HEK293T (cell line): ENCODE data around the gene PIGQ.
A peak's percentile ranks its signal among the peaks of the same experiment; 100 is the strongest.

Source experiments
- CTCF ChIA-PET: fragments of 350-600 bp; formaldehyde crosslinking; extraction: SDS; loops from one replicate; lab custom pipeline; 2021; ENCODE audit warnings: antibody characterized with exemption, inconsistent platforms; lab: Yijun Ruan, JAX
- POLR2A ChIA-PET: fragments of 350-600 bp; formaldehyde crosslinking; extraction: SDS; loops from one replicate; lab custom pipeline; 2020; ENCODE audit warnings: antibody characterized with exemption, inconsistent platforms; lab: Yijun Ruan, JAX
- DNase-seq: peaks from one replicate; pipeline ENCODE4 v3.0.0; 2012; ENCODE audit warnings: mixed read lengths; ENCODE audit errors: extremely low spot score
- ARNT ChIP-seq: fragments of 450-650 bp; IDR thresholded peaks from 2 replicates; pipeline ENCODE4 v1.6.1; 2017; ENCODE audit warnings: mild to moderate bottlenecking
- BHLHE40 ChIP-seq: fragments of 450-650 bp; IDR thresholded peaks from 2 replicates; pipeline ENCODE4 v1.6.1; 2016; ENCODE audit warnings: mild to moderate bottlenecking, moderate library complexity, borderline replicate concordance
- CTBP1 ChIP-seq: fragments of 450-650 bp; IDR thresholded peaks from 2 replicates; pipeline ENCODE4 v1.6.1; 2016; ENCODE audit warnings: borderline replicate concordance
- ELF4 ChIP-seq: fragments of 450-650 bp; IDR thresholded peaks from 2 replicates; pipeline ENCODE4 v1.6.1; 2017; ENCODE audit warnings: antibody characterized with exemption
- FOXA1 ChIP-seq: fragments of 450-650 bp; IDR thresholded peaks from 2 replicates; pipeline ENCODE4 v1.6.1; 2016; ENCODE audit warnings: mild to moderate bottlenecking
- FOXK2 ChIP-seq: fragments of 450-650 bp; IDR thresholded peaks from 2 replicates; pipeline ENCODE4 v1.6.1; 2016; ENCODE audit warnings: mild to moderate bottlenecking
- FOXM1 ChIP-seq: fragments of 450-650 bp; IDR thresholded peaks from 2 replicates; pipeline ENCODE4 v1.6.1; 2017; ENCODE audit warnings: mild to moderate bottlenecking, borderline replicate concordance
- HDGF ChIP-seq: fragments of 450-650 bp; IDR thresholded peaks from 2 replicates; pipeline ENCODE4 v1.6.1; 2017; ENCODE audit warnings: antibody characterized with exemption, borderline replicate concordance
- L3MBTL2 ChIP-seq: fragments of 450-650 bp; conservative IDR thresholded peaks from 2 replicates; pipeline ENCODE4 v1.6.1; 2016; ENCODE audit warnings: mild to moderate bottlenecking
- LEF1 ChIP-seq: fragments of 450-650 bp; IDR thresholded peaks from 2 replicates; pipeline ENCODE4 v1.6.1; 2017; ENCODE audit warnings: mild to moderate bottlenecking, borderline replicate concordance
- NFRKB ChIP-seq: fragments of 450-650 bp; IDR thresholded peaks from 2 replicates; pipeline ENCODE4 v1.6.1; 2016; ENCODE audit warnings: mild to moderate bottlenecking, moderate library complexity
- SP1 ChIP-seq: fragments of 450-650 bp; IDR thresholded peaks from 2 replicates; pipeline ENCODE4 v1.6.1; 2017
- SUZ12 ChIP-seq: fragments of 450-650 bp; IDR thresholded peaks from 2 replicates; pipeline ENCODE4 v1.6.1; 2016; ENCODE audit warnings: mild to moderate bottlenecking
- TARDBP ChIP-seq: fragments of 450-650 bp; IDR thresholded peaks from 2 replicates; pipeline ENCODE4 v1.6.1; 2016
- ZNF384 ChIP-seq: fragments of 450-650 bp; IDR thresholded peaks from 2 replicates; pipeline ENCODE4 v1.6.1; 2016
- TF ChIP-seq, protein P1 (sequence below): fragments of 450-650 bp; IDR thresholded peaks from 2 replicates; pipeline ENCODE4 v1.6.1; 2016

Gene PIGQ

DNA sequence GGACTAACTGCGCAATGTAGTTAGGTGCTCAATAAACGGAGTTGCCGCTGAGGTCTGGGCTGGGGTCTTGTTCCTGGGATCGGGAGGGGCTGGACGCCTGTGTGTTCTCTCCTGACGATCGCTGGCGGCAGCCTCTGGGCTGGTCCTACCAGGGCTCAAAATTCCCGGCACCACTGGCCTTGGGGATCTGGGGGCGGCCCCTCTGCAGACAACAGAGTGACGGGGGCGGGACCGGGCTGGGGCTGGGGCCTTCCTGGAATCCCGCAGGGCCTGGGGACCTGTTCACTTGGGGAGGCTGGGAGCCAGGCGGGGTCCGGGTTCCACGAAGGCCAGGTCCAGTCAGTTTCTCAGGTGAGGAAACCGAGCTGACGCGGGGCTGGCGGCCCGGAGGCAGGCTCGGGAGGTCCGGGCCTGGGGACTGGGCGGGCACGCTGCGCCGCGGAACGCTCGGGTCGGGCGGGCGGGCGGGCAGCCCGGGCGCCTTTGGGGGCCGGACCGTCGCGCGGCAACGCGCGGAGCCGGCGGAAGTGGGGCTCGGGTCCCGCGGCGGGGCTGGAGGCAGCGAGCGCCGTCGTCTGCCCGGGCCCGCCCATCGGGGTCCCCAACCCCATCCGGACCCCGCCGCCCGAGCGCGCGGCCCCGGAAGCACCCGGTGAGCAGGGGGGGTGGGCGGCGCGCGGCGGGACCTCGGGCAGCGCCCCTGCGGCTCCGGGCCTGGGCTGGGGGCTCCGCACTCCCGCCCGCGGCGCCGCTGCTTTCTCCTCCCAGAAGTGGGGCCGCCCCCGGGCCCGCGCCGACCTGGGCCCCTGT, at the start of gene PIGQ:
Gene PIGQ, plus strand, starts transcription at position 524 of the 810 bp plus-strand sequence. CDS start 4,107 bp downstream, outside the sequence.
- TF ChIP-seq FOXK2 (no peak), FOXM1 (no peak), L3MBTL2 (no peak), SP1 (no peak), BHLHE40 (no peak), HDGF (no peak), SUZ12 (no peak), ELF4 (no peak)
- peak; percentile 86 for DNase-seq
- CTCF ChIA-PET = no interaction called here
- POLR2A ChIA-PET = interaction anchor here (0.6 to 1.5 kb wide), 8 partner anchors 11 to 111 kb away, joined by 3 to 5 read pairs (median 4); partner anchors contain the start of genes CAPN15 and STUB1

DNA sequence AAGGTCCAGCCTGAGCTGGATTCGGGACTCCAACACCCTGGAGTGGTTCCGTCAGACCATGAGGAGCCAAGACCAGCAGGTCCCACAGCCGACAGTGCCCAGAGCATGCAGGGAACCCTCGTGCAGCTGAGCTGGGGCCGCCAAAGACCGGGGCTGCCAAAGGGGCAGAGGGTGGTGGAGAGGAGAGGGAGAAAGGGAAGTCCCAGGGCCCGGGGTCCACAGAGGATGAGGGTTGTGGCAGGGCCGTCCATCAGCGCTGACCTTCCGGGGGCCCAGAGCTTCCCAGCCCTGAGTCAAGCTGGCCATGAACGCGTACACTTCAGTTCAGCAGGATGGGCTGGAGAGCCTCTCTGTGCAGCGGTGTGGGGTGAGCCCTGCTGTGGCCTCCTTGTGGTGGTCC, 48.9 kb upstream of the PIGQ start:
- ChIA-PET POLR2A (interaction anchor here (1.2 kb wide), 1 partner anchor 125 kb away, joined by 3 read pairs; no protein-coding TSS in a partner anchor), CTCF (no interaction called here)
- DNase-seq = no peak
- TF ChIP-seq FOXM1 = no peak
- no peak for TF ChIP-seq BHLHE40
- no peak for TF ChIP-seq FOXA1
- TF ChIP-seq L3MBTL2 = no peak
- no peak for TF ChIP-seq HDGF
- TF ChIP-seq FOXK2 = no peak
- no peak for TF ChIP-seq SP1
- no peak for TF ChIP-seq ARNT
- TF ChIP-seq NFRKB = no peak

DNA sequence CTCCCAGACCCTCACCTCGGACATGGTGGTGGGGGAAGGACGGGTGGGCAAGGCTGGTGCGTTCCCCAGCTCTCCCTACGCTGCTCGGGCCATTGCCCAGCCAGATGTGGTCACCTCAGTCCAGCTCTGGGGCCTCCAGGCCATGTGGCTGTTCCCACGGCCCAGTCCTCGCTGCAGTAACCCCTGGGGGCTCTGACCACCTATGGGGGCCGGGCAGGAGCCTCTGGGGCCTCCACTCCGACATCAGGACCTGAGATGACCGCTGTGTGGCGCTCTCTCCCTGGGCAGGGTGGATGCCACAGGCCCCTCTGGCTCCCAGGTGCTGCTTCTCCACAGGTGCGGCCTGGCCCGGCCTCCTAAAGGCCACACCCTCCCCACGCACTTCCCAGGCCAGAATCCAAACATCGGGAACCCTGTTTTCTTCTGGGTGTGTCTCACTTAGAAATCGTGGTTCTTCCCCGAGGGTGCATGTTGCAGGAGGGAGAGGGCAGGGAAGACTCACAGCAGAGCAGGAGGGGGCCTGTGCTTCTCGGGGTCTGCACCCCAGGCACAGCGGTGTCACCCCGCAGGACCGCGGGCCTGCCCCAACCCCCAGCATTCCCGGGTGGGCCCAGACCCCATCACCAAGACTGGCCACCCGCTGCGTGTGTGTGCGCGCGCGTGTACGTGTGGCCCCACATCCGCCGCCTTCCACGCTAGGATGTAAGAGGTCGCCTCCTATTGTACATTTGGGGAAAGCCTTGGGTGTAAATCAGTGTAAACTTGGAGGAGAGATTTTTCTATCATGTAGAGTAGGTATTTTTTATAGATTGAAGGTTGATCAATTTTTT, 48.2 kb upstream of the PIGQ start:
- TF ChIP-seq CTBP1 = no peak
- TF ChIP-seq LEF1 = no peak
- no peak for TF ChIP-seq ZNF384
- no peak for TF ChIP-seq FOXA1
- no peak for TF ChIP-seq HDGF
- no peak for TF ChIP-seq SUZ12
- TF ChIP-seq, protein P1, sequence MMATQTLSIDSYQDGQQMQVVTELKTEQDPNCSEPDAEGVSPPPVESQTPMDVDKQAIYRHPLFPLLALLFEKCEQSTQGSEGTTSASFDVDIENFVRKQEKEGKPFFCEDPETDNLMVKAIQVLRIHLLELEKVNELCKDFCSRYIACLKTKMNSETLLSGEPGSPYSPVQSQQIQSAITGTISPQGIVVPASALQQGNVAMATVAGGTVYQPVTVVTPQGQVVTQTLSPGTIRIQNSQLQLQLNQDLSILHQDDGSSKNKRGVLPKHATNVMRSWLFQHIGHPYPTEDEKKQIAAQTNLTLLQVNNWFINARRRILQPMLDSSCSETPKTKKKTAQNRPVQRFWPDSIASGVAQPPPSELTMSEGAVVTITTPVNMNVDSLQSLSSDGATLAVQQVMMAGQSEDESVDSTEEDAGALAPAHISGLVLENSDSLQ = no peak
- no peak for TF ChIP-seq BHLHE40
- TF ChIP-seq L3MBTL2 = no peak
- no peak for TF ChIP-seq NFRKB
- no peak for TF ChIP-seq FOXK2
- TF ChIP-seq SP1 = no peak
- no peak for TF ChIP-seq ARNT
- no peak for TF ChIP-seq TARDBP
- TF ChIP-seq FOXM1 = no peak
- no peak for TF ChIP-seq ELF4
- no peak for DNase-seq
- ChIA-PET CTCF (no interaction called here), POLR2A (no interaction called here)

DNA sequence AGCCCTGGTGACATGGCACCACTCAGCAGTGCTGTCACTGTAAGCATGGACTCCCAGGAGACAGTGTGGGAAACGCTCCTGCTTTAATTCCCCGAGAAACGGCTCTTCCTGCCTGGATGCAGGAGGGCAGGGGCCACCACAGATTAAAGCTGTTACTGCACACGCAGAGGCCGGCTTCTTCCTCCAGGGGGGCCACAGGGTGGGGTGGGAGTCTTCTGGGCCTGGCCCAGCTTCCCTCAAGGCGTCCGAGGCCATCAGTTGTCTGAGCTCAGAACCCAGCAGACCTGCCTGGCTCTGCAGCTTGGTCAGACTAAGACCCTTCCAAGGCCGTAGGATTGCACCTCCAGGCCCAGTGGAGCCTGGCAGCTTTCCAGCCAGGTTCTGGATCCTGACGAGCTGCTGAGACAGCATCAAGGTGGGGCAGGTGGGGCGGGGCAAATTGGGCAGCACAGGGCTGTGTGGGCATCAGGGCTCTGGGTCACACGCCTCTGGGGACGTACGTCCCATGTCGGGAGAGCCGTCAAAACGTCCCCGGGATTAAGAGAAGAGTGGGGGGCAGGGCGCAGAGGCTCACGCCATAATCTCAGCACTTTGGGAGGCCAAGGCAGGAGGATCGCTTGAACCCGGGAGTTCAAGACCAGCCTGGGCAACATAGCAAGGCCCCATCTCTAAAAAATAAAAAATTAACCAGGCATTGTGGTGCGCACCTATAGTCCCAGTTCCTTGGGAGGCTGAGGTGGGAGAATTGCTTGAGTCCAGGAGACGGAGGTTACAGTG, 47.3 kb upstream of the PIGQ start:
- ChIA-PET POLR2A (no interaction called here), CTCF (no interaction called here)
- DNase-seq = no peak
- TF ChIP-seq SUZ12 = no peak
- no peak for TF ChIP-seq FOXM1
- no peak for TF ChIP-seq TARDBP
- TF ChIP-seq NFRKB = no peak
- TF ChIP-seq L3MBTL2 = no peak
- TF ChIP-seq ARNT = no peak
- TF ChIP-seq ELF4 = no peak
- no peak for TF ChIP-seq CTBP1
- TF ChIP-seq, protein P1 = no peak
- TF ChIP-seq ZNF384 = no peak

DNA sequence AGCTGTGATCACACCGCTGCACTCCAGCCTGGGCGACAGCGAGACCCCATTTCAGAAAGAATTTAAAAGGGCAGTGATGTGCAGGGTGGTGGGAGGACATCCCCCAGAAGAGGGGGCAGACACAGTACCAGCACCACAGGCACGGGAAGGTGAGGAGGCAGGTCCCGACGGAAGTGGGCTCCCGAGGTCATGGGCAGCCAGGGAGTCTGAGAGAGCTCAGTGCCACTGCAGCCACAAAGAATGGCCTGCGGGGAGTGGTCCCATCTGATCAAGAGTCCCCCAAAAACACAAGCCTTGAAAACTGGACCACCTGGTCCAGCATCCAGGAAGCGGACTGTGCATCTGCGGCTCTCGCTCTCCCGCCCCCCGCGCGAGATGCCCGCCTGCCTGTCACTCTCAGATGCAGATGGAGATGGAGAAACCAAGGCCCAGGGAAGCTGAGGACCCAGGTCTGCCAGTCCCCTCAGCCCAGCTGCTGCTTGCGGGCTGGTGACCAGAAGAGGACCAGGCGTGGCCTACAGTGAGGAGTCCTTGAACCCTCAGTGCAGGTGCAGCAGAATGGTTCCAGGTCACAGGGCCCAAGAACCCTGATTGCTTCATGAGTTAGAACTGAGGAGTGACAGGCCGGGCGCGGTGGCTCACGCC, 46.5 kb upstream of the PIGQ start:
- no peak for TF ChIP-seq BHLHE40
- DNase-seq = no peak
- ChIA-PET POLR2A (interaction anchor here (0.6 kb wide), 1 partner anchor 26 kb away, joined by 3 read pairs; no protein-coding TSS in a partner anchor), CTCF (no interaction called here)
